Activated CD8-positive, alpha-beta memory T cell treated with anti-CD3 and anti-CD28 coated beads, Interleukin-2, amount 10 ng/mL, durations not matched to agents 7 days and 5 days (primary cell): Measurements from ENCODE around the gene OPCML. TPM values are rescaled to one million over a fixed set of nuclear protein-coding genes. Genes with fewer than 3 reads are reported as not detected.

Source experiments
- ATAC-seq: fragments of 150-1000 bp; cut with Tn5 transposase; one replicate; pipeline ENCODE4 v1.10.0; 2021; ENCODE audit warnings: moderate library complexity
- CTCF ChIA-PET: fragments of 350-600 bp; sonication (Branson Sonifier 250); formaldehyde crosslinking; loops from one replicate; lab custom pipeline; 2021; ENCODE audit warnings: antibody characterized with exemption; lab: Charles Lee
- DNase-seq: peaks from one replicate; pipeline ENCODE4 v3.0.0-alpha.2; 2020
- H3K27ac Mint-ChIP-seq: one replicate; pipeline ENCODE4 v1.8.0; 2021; ENCODE audit warnings: mild to moderate bottlenecking, mixed read lengths
- H3K27me3 Mint-ChIP-seq: one replicate; pipeline ENCODE4 v1.8.0; 2021; ENCODE audit warnings: mixed read lengths
- H3K36me3 Mint-ChIP-seq: one replicate; pipeline ENCODE4 v1.8.0; 2021; ENCODE audit warnings: mild to moderate bottlenecking, mixed read lengths
- H3K4me1 Mint-ChIP-seq: one replicate; pipeline ENCODE4 v1.8.0; 2021; ENCODE audit warnings: mixed read lengths
- H3K4me3 Mint-ChIP-seq: one replicate; pipeline ENCODE4 v1.8.0; 2021; ENCODE audit warnings: mild to moderate bottlenecking, moderate library complexity, mixed read lengths
- H3K9me3 Mint-ChIP-seq: one replicate; pipeline ENCODE4 v1.8.0; 2022; ENCODE audit warnings: low read depth, mixed read lengths
- total RNA-seq, 2 experiments: library from RNA; stranded (reverse); gene quantifications; one replicate each; pipeline ENCODE4 v1.2.3, GENCODE V29; 2021

The OPCML gene
- total RNA-seq, 2 experiments from 2014 or later: not detected

- peaks cover 30% of the 10 kb centered on the region for H3K4me1 Mint-ChIP-seq
- peak overlapping the region; percentile 47 for H3K4me3 Mint-ChIP-seq
- no peaks in the 10 kb centered on the region for H3K9me3 Mint-ChIP-seq
- H3K27ac Mint-ChIP-seq: peak overlapping the region; percentile 54
- CTCF ChIA-PET: interaction anchor here (1.3 kb wide), 1 partner anchor 9 kb away, joined by 5 read pairs; no protein-coding TSS in a partner anchor
- H3K36me3 Mint-ChIP-seq: no peaks in the 10 kb centered on the region
- DNase-seq (peak; percentile 80), ATAC-seq (peak; percentile 85)
- peaks cover 20% of the 10 kb centered on the region for H3K27me3 Mint-ChIP-seq
These were observed 813.3 kb downstream of the OPCML start for GRCh38 chr11:132718711-132719671.

GRCh38 chr11:132717824-132718223, 814.5 kb downstream of the OPCML start:
- peaks cover 2% of the 10 kb centered on the region for H3K9me3 Mint-ChIP-seq
- no peak for DNase-seq
- H3K27me3 Mint-ChIP-seq: peaks cover 20% of the 10 kb centered on the region

GRCh38 chr11:132716037-132716436, 816.3 kb downstream of the OPCML start:
- Mint-ChIP-seq H3K4me1 (peaks cover 27% of the 10 kb centered on the region), H3K9me3 (peaks cover 2% of the 10 kb centered on the region), H3K27ac (no peak overlapping the region), H3K4me3 (no peak overlapping the region), H3K36me3 (no peaks in the 10 kb centered on the region), H3K27me3 (peaks cover 14% of the 10 kb centered on the region)
- ATAC-seq (no peak), DNase-seq (no peak)
- CTCF ChIA-PET: no interaction called here

More at GRCh38 chr11:132717824-132718223, 814.5 kb downstream of the OPCML start:
- no peak overlapping the region for H3K4me3 Mint-ChIP-seq
- peaks cover 30% of the 10 kb centered on the region for H3K4me1 Mint-ChIP-seq
- no peak for ATAC-seq
- CTCF ChIA-PET: no interaction called here
- no peaks in the 10 kb centered on the region for H3K36me3 Mint-ChIP-seq
- H3K27ac Mint-ChIP-seq: no peak overlapping the region

GRCh38 chr11:132714859-132715440, 817.4 kb downstream of the OPCML start:
- no peaks in the 10 kb centered on the region for H3K36me3 Mint-ChIP-seq
- CTCF ChIA-PET: no interaction called here
- ATAC-seq (no peak), DNase-seq (no peak)
- peaks cover 2% of the 10 kb centered on the region for H3K9me3 Mint-ChIP-seq
- no peak overlapping the region for H3K27ac Mint-ChIP-seq
- H3K4me3 Mint-ChIP-seq: no peak overlapping the region
- peaks cover 23% of the 10 kb centered on the region for H3K4me1 Mint-ChIP-seq
- peaks cover 12% of the 10 kb centered on the region for H3K27me3 Mint-ChIP-seq

- Mint-ChIP-seq H3K36me3 (no peaks in the 10 kb centered on the region), H3K4me3 (no peak overlapping the region)
- CTCF ChIA-PET: no interaction called here
These were observed 819.8 kb downstream of the OPCML start for GRCh38 chr11:132712466-132712865.

GRCh38 chr11:132704781-132705375, 827.4 kb downstream of the OPCML start:
- H3K27ac Mint-ChIP-seq: no peak overlapping the region
- H3K36me3 Mint-ChIP-seq: no peaks in the 10 kb centered on the region
- H3K4me3 Mint-ChIP-seq: no peak overlapping the region
- H3K4me1 Mint-ChIP-seq: no peaks in the 10 kb centered on the region
- H3K9me3 Mint-ChIP-seq: peaks cover 9% of the 10 kb centered on the region
- ATAC-seq (no peak), DNase-seq (no peak)
- CTCF ChIA-PET: no interaction called here
- no peaks in the 10 kb centered on the region for H3K27me3 Mint-ChIP-seq

More at GRCh38 chr11:132712466-132712865, 819.8 kb downstream of the OPCML start:
- H3K9me3 Mint-ChIP-seq: peaks cover 2% of the 10 kb centered on the region
- peaks cover 6% of the 10 kb centered on the region for H3K27me3 Mint-ChIP-seq
- H3K4me1 Mint-ChIP-seq: no peaks in the 10 kb centered on the region
- ATAC-seq: no peak
- no peak for DNase-seq
- no peak overlapping the region for H3K27ac Mint-ChIP-seq

- Mint-ChIP-seq H3K9me3 (peaks cover 3% of the 10 kb centered on the region), H3K27ac (no peak overlapping the region), H3K36me3 (no peaks in the 10 kb centered on the region), H3K4me3 (no peak overlapping the region), H3K27me3 (no peaks in the 10 kb centered on the region), H3K4me1 (no peaks in the 10 kb centered on the region)
- CTCF ChIA-PET: no interaction called here
- DNase-seq (no peak), ATAC-seq (no peak)
These were observed 839.4 kb downstream of the OPCML start for GRCh38 chr11:132692891-132693290.

GRCh38 chr11:132691848-132692550, 840.3 kb downstream of the OPCML start:
- no peaks in the 10 kb centered on the region for H3K9me3 Mint-ChIP-seq
- no peaks in the 10 kb centered on the region for H3K4me1 Mint-ChIP-seq
- no peak for ATAC-seq
- H3K36me3 Mint-ChIP-seq: no peaks in the 10 kb centered on the region
- DNase-seq: no peak
- H3K4me3 Mint-ChIP-seq: no peak overlapping the region
- peaks cover 4% of the 10 kb centered on the region for H3K27me3 Mint-ChIP-seq
- H3K27ac Mint-ChIP-seq: no peak overlapping the region
- CTCF ChIA-PET: no interaction called here

- Mint-ChIP-seq H3K36me3 (no peaks in the 10 kb centered on the region), H3K27me3 (peaks cover 4% of the 10 kb centered on the region), H3K4me3 (no peak overlapping the region), H3K9me3 (no peaks in the 10 kb centered on the region), H3K27ac (no peak overlapping the region), H3K4me1 (peaks cover 9% of the 10 kb centered on the region)
- CTCF ChIA-PET: no interaction called here
- DNase-seq: no peak
- no peak for ATAC-seq
These were observed 845.4 kb downstream of the OPCML start for GRCh38 chr11:132686886-132687285.

- peaks cover 9% of the 10 kb centered on the region for H3K4me1 Mint-ChIP-seq
- H3K27ac Mint-ChIP-seq: no peak overlapping the region
- no peak overlapping the region for H3K4me3 Mint-ChIP-seq
- DNase-seq (no peak), ATAC-seq (no peak)
- H3K36me3 Mint-ChIP-seq: no peaks in the 10 kb centered on the region
- H3K9me3 Mint-ChIP-seq: no peaks in the 10 kb centered on the region
- peaks cover 4% of the 10 kb centered on the region for H3K27me3 Mint-ChIP-seq
- CTCF ChIA-PET: no interaction called here
These were observed 847.1 kb downstream of the OPCML start for GRCh38 chr11:132685174-132685611.

GRCh38 chr11:132683602-132684001, 848.7 kb downstream of the OPCML start:
- DNase-seq (no peak), ATAC-seq (no peak)
- no peak overlapping the region for H3K27ac Mint-ChIP-seq
- peaks cover 9% of the 10 kb centered on the region for H3K4me1 Mint-ChIP-seq
- no peaks in the 10 kb centered on the region for H3K36me3 Mint-ChIP-seq
- peaks cover 4% of the 10 kb centered on the region for H3K27me3 Mint-ChIP-seq
- H3K4me3 Mint-ChIP-seq: no peak overlapping the region
- H3K9me3 Mint-ChIP-seq: no peaks in the 10 kb centered on the region
- CTCF ChIA-PET: no interaction called here

GRCh38 chr11:132681971-132682370, 850.3 kb downstream of the OPCML start:
- ATAC-seq: no peak

GRCh38 chr11:132680584-132680983, 851.7 kb downstream of the OPCML start:
- no peak for ATAC-seq
- H3K27me3 Mint-ChIP-seq: no peaks in the 10 kb centered on the region
- H3K4me1 Mint-ChIP-seq: peaks cover 6% of the 10 kb centered on the region
- H3K27ac Mint-ChIP-seq: no peak overlapping the region
- no peaks in the 10 kb centered on the region for H3K36me3 Mint-ChIP-seq
- H3K9me3 Mint-ChIP-seq: no peaks in the 10 kb centered on the region
- no peak overlapping the region for H3K4me3 Mint-ChIP-seq
- CTCF ChIA-PET: no interaction called here
- DNase-seq: no peak

More at GRCh38 chr11:132681971-132682370, 850.3 kb downstream of the OPCML start:
- Mint-ChIP-seq H3K9me3 (no peaks in the 10 kb centered on the region), H3K36me3 (no peaks in the 10 kb centered on the region), H3K27ac (no peak overlapping the region), H3K4me1 (peaks cover 9% of the 10 kb centered on the region), H3K4me3 (no peak overlapping the region), H3K27me3 (no peaks in the 10 kb centered on the region)
- DNase-seq: no peak
- CTCF ChIA-PET: no interaction called here
